ENCODE measurements around the gene AUP1. TPM values are rescaled to one million over a fixed set of nuclear protein-coding genes. Genes with fewer than 3 reads are reported as not detected.

The AUP1 gene
- total and polyA plus RNA-seq, 9 of the 15 experiments (the other 6 are each of a cell fraction or from before 2014, with no cell fraction given) = 70.7 to 245 (median 165) TPM

GRCh38 chr2:74554820-74555531 lies 25.5 kb upstream of the AUP1 start (continued):
- TF ChIP-seq, protein P1, sequence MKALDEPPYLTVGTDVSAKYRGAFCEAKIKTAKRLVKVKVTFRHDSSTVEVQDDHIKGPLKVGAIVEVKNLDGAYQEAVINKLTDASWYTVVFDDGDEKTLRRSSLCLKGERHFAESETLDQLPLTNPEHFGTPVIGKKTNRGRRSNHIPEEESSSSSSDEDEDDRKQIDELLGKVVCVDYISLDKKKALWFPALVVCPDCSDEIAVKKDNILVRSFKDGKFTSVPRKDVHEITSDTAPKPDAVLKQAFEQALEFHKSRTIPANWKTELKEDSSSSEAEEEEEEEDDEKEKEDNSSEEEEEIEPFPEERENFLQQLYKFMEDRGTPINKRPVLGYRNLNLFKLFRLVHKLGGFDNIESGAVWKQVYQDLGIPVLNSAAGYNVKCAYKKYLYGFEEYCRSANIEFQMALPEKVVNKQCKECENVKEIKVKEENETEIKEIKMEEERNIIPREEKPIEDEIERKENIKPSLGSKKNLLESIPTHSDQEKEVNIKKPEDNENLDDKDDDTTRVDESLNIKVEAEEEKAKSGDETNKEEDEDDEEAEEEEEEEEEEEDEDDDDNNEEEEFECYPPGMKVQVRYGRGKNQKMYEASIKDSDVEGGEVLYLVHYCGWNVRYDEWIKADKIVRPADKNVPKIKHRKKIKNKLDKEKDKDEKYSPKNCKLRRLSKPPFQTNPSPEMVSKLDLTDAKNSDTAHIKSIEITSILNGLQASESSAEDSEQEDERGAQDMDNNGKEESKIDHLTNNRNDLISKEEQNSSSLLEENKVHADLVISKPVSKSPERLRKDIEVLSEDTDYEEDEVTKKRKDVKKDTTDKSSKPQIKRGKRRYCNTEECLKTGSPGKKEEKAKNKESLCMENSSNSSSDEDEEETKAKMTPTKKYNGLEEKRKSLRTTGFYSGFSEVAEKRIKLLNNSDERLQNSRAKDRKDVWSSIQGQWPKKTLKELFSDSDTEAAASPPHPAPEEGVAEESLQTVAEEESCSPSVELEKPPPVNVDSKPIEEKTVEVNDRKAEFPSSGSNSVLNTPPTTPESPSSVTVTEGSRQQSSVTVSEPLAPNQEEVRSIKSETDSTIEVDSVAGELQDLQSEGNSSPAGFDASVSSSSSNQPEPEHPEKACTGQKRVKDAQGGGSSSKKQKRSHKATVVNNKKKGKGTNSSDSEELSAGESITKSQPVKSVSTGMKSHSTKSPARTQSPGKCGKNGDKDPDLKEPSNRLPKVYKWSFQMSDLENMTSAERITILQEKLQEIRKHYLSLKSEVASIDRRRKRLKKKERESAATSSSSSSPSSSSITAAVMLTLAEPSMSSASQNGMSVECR (CRISPR knock-in tag; IDR thresholded peaks at IDR 0.05) = peak; percentile 64
- no peak for TF ChIP-seq POLR2AphosphoS2 (IDR thresholded peaks at IDR 0.05; ENCODE audit: low read length)
- TF ChIP-seq ZNF23 (CRISPR knock-in tag; IDR thresholded peaks at IDR 0.05) = no peak
- TF ChIP-seq MCM3 (IDR thresholded peaks at IDR 0.05) = no peak
- TF ChIP-seq CTBP1 (IDR thresholded peaks at IDR 0.05; ENCODE audit: borderline replicate concordance) = peak; percentile 41
- TF ChIP-seq DPF2 (IDR thresholded peaks at IDR 0.05) = 0 out of 2 replicates have a peak, but pooled peaks have one; percentile 13
- TF ChIP-seq RNF2 (IDR thresholded peaks at IDR 0.05) = no peak
- TF ChIP-seq REST (IDR thresholded peaks at IDR 0.05; ENCODE audit: borderline replicate concordance) = 0 out of 2 replicates have a peak, but pooled peaks have one; percentile 15
- TF ChIP-seq REST (CRISPR knock-in tag; IDR thresholded peaks at IDR 0.05; ENCODE audit: low read depth) = no peak
- TF ChIP-seq, protein P2, sequence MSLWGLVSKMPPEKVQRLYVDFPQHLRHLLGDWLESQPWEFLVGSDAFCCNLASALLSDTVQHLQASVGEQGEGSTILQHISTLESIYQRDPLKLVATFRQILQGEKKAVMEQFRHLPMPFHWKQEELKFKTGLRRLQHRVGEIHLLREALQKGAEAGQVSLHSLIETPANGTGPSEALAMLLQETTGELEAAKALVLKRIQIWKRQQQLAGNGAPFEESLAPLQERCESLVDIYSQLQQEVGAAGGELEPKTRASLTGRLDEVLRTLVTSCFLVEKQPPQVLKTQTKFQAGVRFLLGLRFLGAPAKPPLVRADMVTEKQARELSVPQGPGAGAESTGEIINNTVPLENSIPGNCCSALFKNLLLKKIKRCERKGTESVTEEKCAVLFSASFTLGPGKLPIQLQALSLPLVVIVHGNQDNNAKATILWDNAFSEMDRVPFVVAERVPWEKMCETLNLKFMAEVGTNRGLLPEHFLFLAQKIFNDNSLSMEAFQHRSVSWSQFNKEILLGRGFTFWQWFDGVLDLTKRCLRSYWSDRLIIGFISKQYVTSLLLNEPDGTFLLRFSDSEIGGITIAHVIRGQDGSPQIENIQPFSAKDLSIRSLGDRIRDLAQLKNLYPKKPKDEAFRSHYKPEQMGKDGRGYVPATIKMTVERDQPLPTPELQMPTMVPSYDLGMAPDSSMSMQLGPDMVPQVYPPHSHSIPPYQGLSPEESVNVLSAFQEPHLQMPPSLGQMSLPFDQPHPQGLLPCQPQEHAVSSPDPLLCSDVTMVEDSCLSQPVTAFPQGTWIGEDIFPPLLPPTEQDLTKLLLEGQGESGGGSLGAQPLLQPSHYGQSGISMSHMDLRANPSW (CRISPR knock-in tag; IDR thresholded peaks at IDR 0.05) = 0 out of 2 replicates have a peak, but pooled peaks have one; percentile 72
- no peak for TF ChIP-seq NBN (IDR thresholded peaks at IDR 0.05; ENCODE audit: low read depth)
- TF ChIP-seq HDAC1 (IDR thresholded peaks at IDR 0.05) = 0 out of 4 replicates have a peak, but pooled peaks of 1 of the 2 experiments have one; percentile 43
- peak; percentile 74 for TF ChIP-seq POLR2G (IDR thresholded peaks at IDR 0.05; ENCODE audit: low read depth, low read length)

All from K562 (cell line).